Measurements from ENCODE around the gene B3GNT9.

Gene B3GNT9

DNA sequence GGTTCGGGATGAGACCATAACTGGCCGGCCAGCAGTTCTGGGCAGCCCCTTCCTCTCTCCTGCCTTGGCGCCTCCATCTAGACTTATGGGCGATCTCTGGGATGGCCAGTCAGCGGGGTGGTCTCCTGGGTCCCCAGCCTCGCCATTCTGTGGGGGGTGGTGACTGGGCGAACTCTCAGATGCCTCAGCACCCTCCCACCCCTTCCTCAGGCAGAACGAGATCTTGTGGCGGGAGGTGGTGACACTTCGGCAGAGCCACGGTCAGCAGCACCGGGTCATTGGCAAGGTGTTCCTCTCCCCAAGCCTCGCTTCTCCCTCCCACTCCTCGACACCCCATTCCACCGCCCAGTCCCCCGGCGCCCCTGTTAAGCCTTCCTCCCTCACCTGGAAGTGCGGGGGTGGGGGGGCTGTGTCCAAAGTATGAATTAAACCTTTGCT is 15.3 kb upstream of the B3GNT9 start:
- no peak for DNase-seq

DNA sequence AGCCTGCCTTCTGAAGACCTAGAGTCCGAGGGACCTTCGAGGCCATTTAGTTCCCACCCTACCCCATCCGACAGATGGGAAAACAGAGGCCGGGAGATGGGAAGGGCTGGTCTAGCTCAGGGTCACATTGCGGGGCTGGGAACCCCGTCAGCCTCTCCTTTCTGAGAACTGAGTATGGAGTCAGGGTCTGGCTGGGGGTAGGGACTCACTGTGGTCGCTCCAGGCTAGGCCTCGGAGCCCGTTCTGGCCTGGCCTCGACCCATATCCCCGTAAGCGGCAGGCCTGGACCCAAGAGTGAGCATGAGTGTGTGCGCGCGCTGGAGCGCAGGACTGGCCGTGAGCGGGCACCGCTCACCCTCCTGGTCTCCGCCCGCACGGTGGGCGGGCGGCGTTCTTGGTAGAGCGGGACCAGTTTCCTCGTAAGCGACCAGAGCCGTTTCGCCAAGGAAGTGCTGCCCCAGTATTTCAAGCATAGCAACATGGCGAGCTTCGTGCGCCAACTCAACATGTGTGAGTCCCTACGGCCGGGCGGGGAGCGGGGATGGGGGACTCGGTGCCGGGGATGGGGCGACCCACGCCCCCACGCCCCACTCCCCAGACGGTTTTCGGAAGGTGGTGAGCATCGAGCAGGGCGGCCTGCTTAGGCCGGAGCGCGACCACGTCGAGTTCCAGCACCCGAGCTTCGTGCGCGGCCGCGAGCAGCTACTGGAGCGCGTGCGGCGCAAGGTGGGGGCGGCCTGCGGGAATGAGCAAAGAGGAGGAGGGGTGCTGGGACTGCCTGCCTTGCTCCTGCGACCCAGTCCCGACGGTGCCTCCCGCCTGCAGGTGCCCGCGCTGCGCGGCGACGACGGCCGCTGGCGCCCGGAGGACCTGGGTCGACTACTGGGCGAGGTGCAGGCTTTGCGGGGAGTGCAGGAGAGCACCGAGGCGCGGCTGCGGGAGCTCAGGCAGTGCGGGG is 14.6 kb upstream of the B3GNT9 start:
- DNase-seq = no peak

GRCh38 chr16:67164599-67165061 is 13.8 kb upstream of the B3GNT9 start, which contains the start of gene HSF4:
HSF4 (plus strand) TSS chr16:67164745; CDS start chr16:67164812, 67 bp downstream.
- DNase-seq = no peak

GRCh38 chr16:67163999-67164558 is 13.3 kb upstream of the B3GNT9 start:
- no peak for DNase-seq

DNA sequence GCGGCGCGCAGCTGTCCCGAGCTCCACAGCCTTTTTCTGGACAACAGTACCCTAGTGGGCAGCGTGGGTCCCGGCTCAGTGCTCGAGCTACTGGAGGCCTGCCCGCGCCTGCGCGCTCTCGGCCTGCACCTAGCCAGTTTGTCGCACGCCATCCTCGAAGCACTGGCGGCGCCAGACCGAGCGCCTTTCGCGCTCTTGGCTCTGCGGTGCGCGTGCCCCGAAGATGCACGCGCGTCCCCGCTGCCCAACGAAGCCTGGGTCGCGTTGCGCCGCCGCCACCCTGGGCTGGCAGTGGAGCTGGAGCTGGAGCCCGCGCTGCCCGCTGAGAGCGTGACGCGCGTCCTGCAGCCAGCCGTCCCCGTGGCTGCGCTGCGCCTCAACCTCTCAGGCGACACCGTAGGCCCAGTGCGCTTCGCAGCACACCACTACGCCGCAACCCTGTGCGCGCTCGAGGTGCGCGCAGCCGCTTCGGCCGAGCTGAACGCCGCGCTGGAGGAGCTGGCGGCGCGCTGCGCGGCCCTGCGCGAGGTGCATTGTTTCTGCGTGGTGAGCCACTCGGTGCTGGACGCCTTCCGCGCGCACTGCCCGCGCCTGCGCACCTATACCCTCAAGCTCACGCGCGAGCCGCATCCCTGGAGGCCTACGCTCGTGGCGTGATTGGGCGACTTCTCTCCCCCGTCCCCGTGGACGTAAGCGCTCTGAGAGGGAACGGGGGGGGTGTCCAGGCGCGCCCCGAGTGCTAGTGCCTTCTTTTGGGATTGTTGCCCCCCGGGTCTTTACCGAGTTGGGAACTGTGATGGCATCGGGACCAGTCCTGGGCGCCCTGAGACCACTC is 12.6 kb upstream of the B3GNT9 start:
- DNase-seq = peak; percentile 41

DNA sequence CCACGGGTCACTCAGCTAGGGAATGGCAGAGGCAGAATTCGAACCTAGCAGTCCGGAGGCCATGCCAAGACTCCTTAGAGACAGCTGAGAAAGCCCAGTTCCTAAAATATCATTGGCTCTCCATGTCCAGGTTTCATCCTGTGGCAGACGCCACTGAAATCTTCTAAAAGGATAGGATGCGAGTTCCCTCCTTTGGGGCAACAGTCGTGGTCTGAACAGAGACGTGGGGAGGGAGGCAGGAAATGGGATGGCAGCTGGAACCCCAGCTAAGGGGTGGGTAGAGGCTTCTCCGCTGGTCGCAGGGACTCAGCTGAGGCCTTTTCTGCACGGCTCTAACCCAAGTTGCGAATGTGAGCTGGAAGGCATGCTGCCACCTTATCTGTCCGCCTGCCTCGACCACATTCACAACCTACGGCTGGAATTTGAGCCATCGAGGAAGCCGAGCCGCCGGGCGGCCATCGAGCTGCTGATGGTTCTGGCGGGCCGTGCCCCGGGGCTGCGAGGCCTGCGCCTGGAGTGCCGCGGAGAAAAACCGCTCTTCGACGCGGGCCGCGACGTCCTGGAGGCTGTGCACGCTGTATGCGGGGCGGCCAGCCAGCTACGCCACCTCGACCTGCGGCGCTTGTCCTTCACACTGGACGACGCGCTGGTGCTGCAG is 11.8 kb upstream of the B3GNT9 start:
- no peak for DNase-seq

DNA sequence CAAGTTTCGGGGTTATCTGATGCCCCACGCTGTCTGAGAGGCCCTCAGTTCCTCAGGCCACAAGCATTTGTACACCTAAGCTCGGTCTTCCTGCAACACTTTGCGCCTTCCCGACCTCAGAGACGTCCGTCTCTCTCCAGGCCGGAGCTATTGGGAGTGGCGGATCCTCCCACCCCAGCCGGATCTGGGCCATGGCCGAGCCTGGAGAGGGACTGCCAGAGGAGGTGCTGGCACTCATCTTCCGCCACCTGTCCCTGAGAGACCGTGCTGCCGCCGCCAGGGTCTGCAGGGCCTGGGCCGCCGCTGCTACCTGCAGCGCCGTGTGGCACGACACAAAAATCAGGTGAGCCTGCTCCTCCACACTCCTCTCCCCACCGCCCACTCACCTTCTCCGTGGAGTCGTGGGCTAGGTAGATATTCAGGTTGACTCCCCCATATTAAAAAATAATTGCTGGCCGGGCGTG is 10.8 kb upstream of the B3GNT9 start:
- no peak for DNase-seq

DNA sequence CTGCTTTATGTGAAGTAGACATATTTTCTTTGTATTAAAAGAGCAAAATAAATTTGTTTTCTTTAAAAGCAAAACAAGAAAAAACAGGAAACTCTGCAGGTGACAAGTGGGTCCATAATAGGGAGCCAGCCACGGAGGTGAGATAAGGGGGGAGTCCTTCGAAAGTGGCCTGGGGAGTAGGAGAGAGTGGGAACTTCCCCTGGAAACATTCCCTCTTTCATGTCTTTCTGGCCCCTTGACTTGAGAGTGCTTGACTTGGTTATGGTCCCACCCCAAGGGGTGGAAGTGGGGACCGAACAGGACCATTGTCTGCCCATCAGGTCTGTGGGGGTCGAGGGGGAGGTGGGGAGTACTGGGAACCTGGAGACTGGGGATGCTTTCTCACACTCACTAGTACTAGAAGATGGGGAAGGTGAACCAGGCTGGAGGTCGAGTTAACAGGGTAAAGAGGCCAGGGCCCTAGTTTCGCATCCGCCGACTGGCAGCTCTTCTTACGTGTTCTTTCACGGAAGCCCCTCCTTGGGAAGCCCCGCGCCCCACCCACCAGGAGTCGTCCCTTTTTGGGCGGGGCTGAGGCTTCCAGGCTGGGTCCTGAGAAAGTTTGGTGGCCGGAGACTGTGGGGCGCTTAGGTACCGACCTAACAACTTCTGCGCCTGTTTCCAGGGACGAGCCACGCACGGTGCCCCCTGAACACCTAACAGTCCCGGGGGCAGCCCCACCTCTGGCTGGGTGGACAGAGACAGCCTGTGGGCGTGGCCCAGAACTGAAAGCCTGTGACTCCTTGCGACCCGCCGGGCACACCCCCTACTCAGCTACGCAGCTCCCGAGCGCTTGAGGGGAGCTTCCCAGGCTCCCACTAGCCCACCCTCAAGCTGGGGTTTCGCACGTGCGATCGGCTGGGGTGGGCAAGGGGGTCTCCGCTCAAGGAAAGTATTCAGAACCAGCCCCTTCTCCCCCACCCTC is 8.1 kb upstream of the B3GNT9 start:
- DNase-seq = no peak

GRCh38 chr16:67157892-67158635 is 7.3 kb upstream of the B3GNT9 start:
- no peak for DNase-seq

GRCh38 chr16:67157106-67157748 is 6.4 kb upstream of the B3GNT9 start:
- no peak for DNase-seq

- DNase-seq = no peak
Measured at GRCh38 chr16:67156143-67156844, 5.5 kb upstream of the B3GNT9 start.

DNA sequence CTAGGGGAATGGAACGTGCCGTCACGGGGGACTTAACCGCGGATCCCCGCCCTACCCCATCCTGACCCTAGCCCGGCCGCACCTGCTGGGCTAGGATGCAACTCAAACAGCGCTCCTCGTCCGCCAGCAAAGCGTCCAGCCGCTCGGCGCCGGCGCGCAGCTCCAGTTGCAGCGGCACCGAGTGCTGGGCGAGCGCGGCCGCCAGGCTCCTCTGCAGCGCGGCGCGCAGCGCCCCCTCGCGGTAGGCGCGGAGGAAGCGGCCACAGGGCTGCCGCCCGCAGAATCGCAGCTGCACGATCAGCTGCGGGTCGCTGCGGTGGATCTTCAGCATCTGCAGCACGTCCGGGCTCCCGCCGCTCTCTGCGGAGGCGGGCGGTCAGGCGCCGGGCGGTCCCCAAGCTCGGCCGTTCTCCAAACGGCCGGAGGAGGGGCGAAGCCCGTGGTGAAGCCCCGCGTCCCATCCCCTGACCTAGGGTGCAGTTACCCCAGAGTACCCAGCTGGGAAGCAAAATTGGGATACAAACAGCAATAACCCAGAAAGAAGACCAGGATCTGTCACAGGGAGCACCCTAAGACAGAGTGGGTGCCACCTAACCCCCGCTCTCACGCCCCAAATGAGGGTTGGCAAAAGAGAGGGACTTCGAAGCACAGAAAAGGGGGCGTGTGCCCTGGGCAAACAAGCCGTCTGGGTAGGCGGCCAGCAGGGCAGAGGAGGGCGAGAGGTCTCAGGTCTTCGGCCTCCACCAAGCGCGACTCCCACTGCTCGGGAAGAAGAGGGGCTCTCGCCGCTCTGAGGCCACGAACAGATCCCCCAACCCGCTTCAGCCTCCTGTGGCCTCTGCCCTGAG is 4.7 kb upstream of the B3GNT9 start:
- peak; percentile 36 for DNase-seq

DNA sequence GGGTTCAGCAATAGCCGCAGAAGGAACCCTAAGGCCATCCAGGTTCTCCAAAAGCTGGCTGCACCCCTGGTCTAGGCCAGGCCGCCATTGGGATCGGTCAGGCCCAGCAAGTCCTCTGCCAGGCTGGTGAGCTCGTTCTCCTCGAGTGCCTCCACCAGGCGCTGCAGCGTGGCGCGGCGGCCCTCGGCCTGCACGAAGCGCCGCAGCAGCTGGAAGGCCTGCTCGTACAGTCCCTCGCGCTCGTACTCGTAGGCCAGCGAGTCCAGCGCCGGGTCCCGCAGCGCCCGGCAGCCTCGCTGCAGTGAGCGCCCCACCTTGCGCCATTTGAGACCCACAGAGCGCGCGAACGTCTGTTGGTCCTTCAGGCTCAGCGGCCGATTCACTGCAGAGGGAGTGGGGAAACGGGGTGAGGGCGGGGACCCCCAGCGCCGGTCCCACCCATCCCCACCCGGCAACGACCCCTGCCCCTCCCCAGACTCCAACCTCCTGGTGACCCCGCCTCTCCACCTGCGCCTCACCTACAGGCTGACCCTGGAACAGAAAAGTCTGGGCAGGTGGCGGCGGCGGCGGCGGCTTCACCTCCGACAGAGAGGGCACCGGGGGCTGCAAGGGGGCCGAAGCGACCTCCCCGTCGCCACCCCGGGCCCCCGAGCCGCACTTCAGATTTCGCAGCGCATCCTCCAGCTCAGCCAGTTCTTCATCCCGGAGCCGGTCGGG is 3.9 kb upstream of the B3GNT9 start:
- no peak for DNase-seq

- DNase-seq = no peak
Measured at GRCh38 chr16:67151431-67152097, 766 bp upstream of the B3GNT9 start.

DNA sequence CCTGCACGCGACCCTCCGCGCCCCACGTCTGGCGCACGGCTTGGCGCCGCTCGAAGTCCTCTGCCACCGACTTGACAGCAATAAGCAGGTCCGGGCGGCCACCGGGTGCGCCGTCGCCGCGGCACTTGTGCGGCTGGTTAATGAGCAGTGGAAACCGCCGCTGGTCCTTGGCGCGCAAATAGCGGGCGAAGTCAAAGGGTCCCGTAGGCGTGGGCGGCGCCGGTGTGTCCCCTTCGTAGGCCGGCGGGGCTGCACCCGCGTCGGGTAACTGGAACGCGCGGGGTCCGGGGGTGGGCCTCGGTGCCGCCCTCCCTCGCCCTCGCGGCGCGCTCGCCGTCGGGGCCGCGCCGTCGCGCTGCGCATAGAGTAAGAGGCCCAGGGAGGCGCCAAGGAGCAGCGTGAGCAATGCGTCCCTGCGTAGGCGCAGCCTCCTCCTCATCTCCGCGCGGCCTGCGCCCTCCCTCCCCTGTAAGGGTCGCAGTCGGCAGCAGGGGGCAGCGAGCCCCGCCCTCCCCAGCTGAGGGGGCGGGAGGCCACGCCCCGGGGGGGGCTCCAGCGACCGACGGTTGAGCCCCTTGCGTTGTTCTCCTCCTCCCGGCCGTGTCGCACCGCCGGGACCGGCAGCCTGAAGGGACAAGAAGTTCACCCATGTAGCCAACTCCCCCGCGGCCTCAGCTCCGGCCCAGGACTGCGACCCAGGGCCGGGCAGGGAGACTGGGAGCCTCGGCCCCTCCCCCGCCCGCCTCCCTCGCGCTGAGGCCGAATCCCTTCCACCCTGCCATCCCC is 558 bp downstream of the B3GNT9 start:
- no peak for DNase-seq
